Neural cell (in vitro differentiated cells): ENCODE results near the gene C10orf90.

Source experiments
- CTCF ChIP-seq: fragments of 450-650 bp; IDR thresholded peaks from 2 replicates; pipeline ENCODE4 v1.5.1; 2014; ENCODE audit warnings: antibody characterized with exemption, mild to moderate bottlenecking, moderate library complexity; ENCODE audit not compliant: poor library complexity, severe bottlenecking
- EP300 ChIP-seq: fragments of 450-650 bp; conservative IDR thresholded peaks from 2 replicates; pipeline ENCODE4 v1.6.1; 2014; ENCODE audit warnings: antibody characterized with exemption, mild to moderate bottlenecking, moderate library complexity; ENCODE audit not compliant: poor library complexity, severe bottlenecking
- EZH2 ChIP-seq: fragments of 200-600, 300-800 bp; shearing (Covaris generic), sonication (generic); IDR thresholded peaks from 2 replicates; pipeline ENCODE4 v1.6.1; 2014; ENCODE audit warnings: antibody characterized with exemption, low read length, borderline replicate concordance, mild to moderate bottlenecking; ENCODE audit not compliant: insufficient read depth, poor library complexity, severe bottlenecking
- MXI1 ChIP-seq: fragments of 450-650 bp; conservative IDR thresholded peaks from 2 replicates; pipeline ENCODE4 v1.6.1; 2014; ENCODE audit warnings: antibody characterized with exemption, mild to moderate bottlenecking; ENCODE audit not compliant: poor library complexity, severe bottlenecking
- POLR2AphosphoS5 ChIP-seq: IDR thresholded peaks from 2 replicates; pipeline ENCODE4 v1.6.1; 2012
- RAD21 ChIP-seq: fragments of 450-650 bp; conservative IDR thresholded peaks from 2 replicates; pipeline ENCODE4 v1.6.1; 2014; ENCODE audit warnings: antibody characterized with exemption, mild to moderate bottlenecking, moderate library complexity
- REST ChIP-seq: IDR thresholded peaks from 2 replicates; pipeline ENCODE4 v1.6.1; 2012; ENCODE audit warnings: borderline replicate concordance
- SMC3 ChIP-seq: fragments of 450-650 bp; conservative IDR thresholded peaks from 2 replicates; pipeline ENCODE4 v1.6.1; 2014; ENCODE audit warnings: antibody characterized with exemption, mild to moderate bottlenecking, moderate library complexity; ENCODE audit not compliant: poor library complexity
- TAF1 ChIP-seq: IDR thresholded peaks from 2 replicates; pipeline ENCODE4 v1.6.1; 2012; ENCODE audit warnings: low read depth

GRCh38 chr10:126599949-126600682 lies 70.4 kb downstream of the C10orf90 start:
- TF ChIP-seq MXI1 (no peak), RAD21 (no peak), REST (no peak), POLR2AphosphoS5 (no peak), CTCF (no peak), EZH2 (no peak), EP300 (no peak), TAF1 (no peak), SMC3 (no peak)
